ENCODE measurements around the gene GMIP. TPM values are rescaled to one million over a fixed set of nuclear protein-coding genes. Genes with fewer than 3 reads are reported as not detected.

The GMIP gene
- total RNA-seq, 1 donor from 2014 or later = 3.0 TPM

DNA sequence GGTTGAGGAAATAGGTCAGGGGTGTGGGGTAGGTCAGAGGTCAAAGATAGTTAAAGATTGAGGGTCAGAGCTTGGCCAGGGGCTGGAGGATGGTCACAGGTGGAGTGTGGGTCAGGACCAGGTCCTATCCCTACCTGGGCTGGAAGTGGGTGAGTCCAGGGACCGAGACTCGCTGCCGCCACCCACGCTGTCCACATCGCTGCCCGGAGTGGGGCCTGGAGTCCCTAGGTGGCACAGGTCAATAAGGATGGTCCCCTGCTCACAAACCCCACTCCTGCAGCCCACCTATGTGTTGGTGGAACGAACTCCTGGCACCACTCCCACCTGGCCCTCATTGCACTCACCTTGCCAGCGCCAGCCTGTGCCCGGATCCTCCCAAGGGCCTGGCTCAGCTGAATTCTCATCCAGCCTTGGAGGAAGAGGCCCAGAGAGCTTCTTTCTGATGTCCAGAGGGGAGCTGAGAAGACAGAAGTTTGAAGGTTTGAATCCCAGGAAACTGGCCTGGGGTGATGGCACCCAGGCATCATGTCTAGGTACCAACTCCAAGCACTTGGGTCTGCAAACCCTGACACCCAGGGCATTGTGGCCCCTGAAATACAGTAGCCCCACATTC lies 6.8 kb downstream of the GMIP start:
- Histone ChIP-seq H3K4me3 (no peak overlapping the region), H3K9me3 (replicated peaks) (no peaks in the 10 kb centered on the region), H3K27ac (replicated peaks) (no peak overlapping the region), H3K27me3 (ENCODE audit: low read depth) (peaks cover 11% of the 10 kb centered on the region), H3K4me1 (no peaks in the 10 kb centered on the region), H3K36me3 (peaks cover 11% of the 10 kb centered on the region)
- intact Hi-C loops (cut with micrococcal nuclease) = no loop called here
- TF ChIP-seq, protein P1, sequence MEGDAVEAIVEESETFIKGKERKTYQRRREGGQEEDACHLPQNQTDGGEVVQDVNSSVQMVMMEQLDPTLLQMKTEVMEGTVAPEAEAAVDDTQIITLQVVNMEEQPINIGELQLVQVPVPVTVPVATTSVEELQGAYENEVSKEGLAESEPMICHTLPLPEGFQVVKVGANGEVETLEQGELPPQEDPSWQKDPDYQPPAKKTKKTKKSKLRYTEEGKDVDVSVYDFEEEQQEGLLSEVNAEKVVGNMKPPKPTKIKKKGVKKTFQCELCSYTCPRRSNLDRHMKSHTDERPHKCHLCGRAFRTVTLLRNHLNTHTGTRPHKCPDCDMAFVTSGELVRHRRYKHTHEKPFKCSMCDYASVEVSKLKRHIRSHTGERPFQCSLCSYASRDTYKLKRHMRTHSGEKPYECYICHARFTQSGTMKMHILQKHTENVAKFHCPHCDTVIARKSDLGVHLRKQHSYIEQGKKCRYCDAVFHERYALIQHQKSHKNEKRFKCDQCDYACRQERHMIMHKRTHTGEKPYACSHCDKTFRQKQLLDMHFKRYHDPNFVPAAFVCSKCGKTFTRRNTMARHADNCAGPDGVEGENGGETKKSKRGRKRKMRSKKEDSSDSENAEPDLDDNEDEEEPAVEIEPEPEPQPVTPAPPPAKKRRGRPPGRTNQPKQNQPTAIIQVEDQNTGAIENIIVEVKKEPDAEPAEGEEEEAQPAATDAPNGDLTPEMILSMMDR (IDR thresholded peaks at IDR 0.05; ENCODE audit: borderline replicate concordance) = no peak
- no peak for DNase-seq

DNA sequence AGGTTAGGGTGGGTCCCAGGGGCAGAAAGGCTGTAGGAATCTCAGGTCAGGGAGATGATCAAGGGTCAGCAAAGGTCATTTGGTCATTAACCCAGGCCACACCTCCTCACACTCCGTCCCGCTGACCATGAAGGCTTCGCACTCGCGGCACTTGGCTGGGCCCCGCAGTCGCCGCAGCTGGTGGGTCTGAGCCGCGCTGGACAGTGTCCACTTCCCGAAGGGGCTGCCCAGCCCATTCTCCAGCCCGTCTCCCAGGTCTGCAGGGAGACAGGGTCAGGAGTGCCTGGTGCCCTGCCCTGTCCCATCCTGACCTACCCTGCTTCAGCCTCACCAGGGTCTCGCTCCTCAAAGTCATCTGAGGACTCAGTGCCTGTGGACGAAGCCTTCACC lies 8.1 kb downstream of the GMIP start:
- no peak overlapping the region for H3K27ac ChIP-seq (replicated peaks)
- peaks cover 11% of the 10 kb centered on the region for H3K27me3 ChIP-seq (ENCODE audit: low read depth)
- no peaks in the 10 kb centered on the region for H3K9me3 ChIP-seq (replicated peaks)
- no peak overlapping the region for H3K4me3 ChIP-seq
- TF ChIP-seq, protein P1 (IDR thresholded peaks at IDR 0.05; ENCODE audit: borderline replicate concordance) = no peak
- H3K36me3 ChIP-seq = peaks cover 11% of the 10 kb centered on the region
- H3K4me1 ChIP-seq = no peaks in the 10 kb centered on the region
- intact Hi-C loops (cut with micrococcal nuclease) = no loop called here
- no peak for DNase-seq

DNA sequence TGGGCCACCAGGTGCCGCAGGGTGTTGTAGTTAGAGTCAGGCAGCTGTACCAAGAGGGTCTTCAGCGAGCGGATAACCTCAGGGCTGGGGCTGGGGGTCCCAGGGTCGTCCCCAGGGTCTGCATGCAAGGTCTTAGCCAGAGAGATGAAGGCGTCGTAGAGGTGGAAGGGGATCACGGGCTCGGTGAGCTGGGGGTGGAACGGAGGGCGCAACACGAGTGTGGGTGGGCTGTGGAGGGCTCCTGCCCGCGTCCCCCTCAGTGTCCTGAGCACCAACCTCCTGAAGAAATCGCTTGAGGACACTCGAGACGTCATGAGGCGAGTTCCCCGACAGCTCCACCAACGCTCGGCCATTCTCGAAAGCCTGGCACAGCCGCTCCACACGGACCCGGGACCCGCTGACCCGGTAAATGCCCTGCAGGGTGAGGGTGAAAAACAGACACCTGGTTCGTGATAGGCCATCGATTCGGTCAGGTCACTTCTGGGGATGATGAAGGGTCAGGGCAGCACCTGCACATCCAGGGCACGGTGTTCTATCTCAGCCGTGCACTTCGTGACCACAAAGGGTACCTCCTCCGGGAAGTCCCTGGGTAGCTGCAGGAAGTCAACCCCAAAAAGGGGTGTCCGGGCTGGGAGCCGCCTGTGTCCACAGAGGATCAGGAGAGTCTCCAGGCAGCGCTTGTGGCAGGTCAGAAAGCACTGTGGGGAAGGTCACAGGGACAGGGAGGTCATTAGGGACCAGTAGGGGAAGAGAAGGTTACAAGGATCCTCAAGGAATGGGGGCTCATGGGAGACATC lies 8.7 kb downstream of the GMIP start:
- peaks cover 11% of the 10 kb centered on the region for H3K36me3 ChIP-seq
- H3K9me3 ChIP-seq (replicated peaks) = no peaks in the 10 kb centered on the region
- DNase-seq = no peak
- no peak overlapping the region for H3K4me3 ChIP-seq
- H3K27ac ChIP-seq (replicated peaks) = no peak overlapping the region
- intact Hi-C loops (cut with micrococcal nuclease) = no loop called here
- no peaks in the 10 kb centered on the region for H3K4me1 ChIP-seq
- TF ChIP-seq, protein P1 (IDR thresholded peaks at IDR 0.05; ENCODE audit: borderline replicate concordance) = no peak
- peaks cover 11% of the 10 kb centered on the region for H3K27me3 ChIP-seq (ENCODE audit: low read depth)

DNA sequence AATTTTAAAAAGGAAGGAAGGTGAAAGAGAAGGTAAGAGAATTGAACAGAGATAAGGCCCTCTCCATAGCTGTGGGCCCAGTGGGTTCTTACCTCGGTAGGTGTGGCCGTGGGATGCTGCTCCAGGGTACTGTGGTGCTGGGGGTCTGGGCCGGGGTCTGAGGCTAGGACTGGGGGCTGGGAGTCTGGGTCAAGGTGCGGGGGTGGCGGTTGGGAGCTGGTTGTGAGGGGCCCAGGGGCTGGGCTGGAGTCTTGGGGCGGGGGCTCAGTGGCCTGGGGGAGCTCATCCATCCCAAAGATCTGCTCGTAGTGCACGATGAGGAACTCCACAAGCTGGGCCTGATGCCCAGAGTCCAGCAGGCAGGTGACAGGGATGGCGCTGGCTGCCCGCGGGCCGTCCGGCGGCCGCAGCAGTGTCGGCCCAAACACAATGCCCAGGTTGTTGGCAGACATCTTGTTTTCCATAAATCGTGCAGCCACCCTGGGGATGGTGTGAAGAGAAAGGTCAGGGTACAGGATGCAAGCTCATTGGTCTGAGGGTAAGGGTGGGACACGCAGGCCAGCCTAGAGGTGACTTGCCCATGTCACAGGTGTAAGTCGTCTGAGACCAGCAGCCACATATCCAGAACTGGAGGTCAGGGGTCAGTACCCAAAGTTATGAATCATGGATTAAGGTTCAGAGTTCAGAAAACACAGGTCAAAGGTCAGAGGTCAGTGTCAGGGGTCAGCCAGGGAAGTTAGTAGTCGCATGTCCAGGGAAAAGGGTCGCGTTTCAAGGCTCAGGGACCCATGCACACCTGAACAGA lies 9.5 kb downstream of the GMIP start:
- no peak overlapping the region for H3K4me3 ChIP-seq
- H3K9me3 ChIP-seq (replicated peaks) = no peaks in the 10 kb centered on the region
- intact Hi-C loops (cut with micrococcal nuclease) = no loop called here
- TF ChIP-seq, protein P1 (IDR thresholded peaks at IDR 0.05; ENCODE audit: borderline replicate concordance) = no peak
- no peak overlapping the region for H3K27ac ChIP-seq (replicated peaks)
- peaks cover 11% of the 10 kb centered on the region for H3K27me3 ChIP-seq (ENCODE audit: low read depth)
- peaks cover 11% of the 10 kb centered on the region for H3K36me3 ChIP-seq
- no peak for DNase-seq
- H3K4me1 ChIP-seq = no peaks in the 10 kb centered on the region

DNA sequence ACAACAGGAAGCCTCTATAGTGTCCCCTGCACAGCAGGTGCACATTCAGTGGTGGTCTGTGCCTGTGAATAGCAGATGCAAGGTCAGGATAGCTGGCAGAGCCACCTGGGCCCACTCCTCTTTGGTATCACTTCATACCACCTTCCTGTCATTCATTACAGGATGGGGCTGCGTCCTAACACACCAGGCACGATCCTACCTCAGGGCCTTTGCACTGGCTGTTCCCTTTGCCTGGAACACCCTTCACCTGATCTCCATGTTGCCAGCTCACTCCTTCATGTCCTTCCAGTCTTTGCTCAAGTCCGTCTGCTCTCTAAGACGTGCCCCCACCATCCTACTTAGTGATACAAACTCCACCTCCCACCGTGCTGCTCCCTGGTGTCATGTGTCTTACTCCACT lies 10.8 kb downstream of the GMIP start:
- TF ChIP-seq, protein P1 (IDR thresholded peaks at IDR 0.05; ENCODE audit: borderline replicate concordance) = no peak
- H3K27me3 ChIP-seq (ENCODE audit: low read depth) = peaks cover 19% of the 10 kb centered on the region
- H3K27ac ChIP-seq (replicated peaks) = no peak overlapping the region
- intact Hi-C loops (cut with micrococcal nuclease) = no loop called here
- no peak overlapping the region for H3K4me3 ChIP-seq
- no peak for DNase-seq
- peaks cover 12% of the 10 kb centered on the region for H3K4me1 ChIP-seq
- H3K36me3 ChIP-seq = peaks cover 11% of the 10 kb centered on the region
- H3K9me3 ChIP-seq (replicated peaks) = no peaks in the 10 kb centered on the region

Data from left ventricle myocardium inferior (tissue), 1 donor.